Endothelial cell of umbilical vein (primary cell): ENCODE measurements around the gene TREML4. TPM values are rescaled to one million over a fixed set of nuclear protein-coding genes. Genes with fewer than 3 reads are reported as not detected.

ENCODE experiments used
- BruUV-seq: library from RNA; stranded (reverse); fragments of 400-500 nt; replicated peaks from 2 replicates; lab custom pipeline; 2021; lab: Mats Ljungman, UMichigan
- CTCF ChIA-PET: fragments of 300-600, 350-600 bp; sonication (Branson Sonifier 250); formaldehyde crosslinking; loops from one replicate; lab custom pipeline; 2021; ENCODE audit warnings: antibody characterized with exemption, inconsistent platforms; lab: Charles Lee
- POLR2A ChIA-PET: fragments of 300-600, 350-600 bp; sonication (Branson Sonifier 250); formaldehyde crosslinking; loops from one replicate; lab custom pipeline; 2021; ENCODE audit warnings: antibody characterized with exemption, inconsistent platforms; lab: Charles Lee
- DNase-seq: peaks from one replicate; pipeline ENCODE4 v3.0.0-alpha.2; 2011; ENCODE audit warnings: low read depth, low spot score
- FAIRE-seq: peaks from 2 replicates; lab custom pipeline; 2011; peaks lifted over from hg19 to GRCh38; lab: Jason Lieb, UNC
- H2AFZ ChIP-seq: 2 replicates; pipeline ENCODE4 v1.6.0; 2012; ENCODE audit warnings: low read depth, low read length, control low read depth, inconsistent platforms
- H3K27ac ChIP-seq: 2 replicates; pipeline ENCODE4 v1.5.1; 2011; ENCODE audit warnings: low read depth, mild to moderate bottlenecking, control low read depth, low read length, moderate library complexity; ENCODE audit not compliant: insufficient read depth
- H3K27me3 ChIP-seq, 2 experiments: 2 replicates each; pipeline versions ENCODE4 v1.6.0 to v1.6.1; 2011; ENCODE audit warnings: low read length in 2 of 2, mixed read lengths in 1 of 2; ENCODE audit not compliant: control insufficient read depth in 2 of 2, insufficient read depth in 2 of 2
- H3K36me3 ChIP-seq, 2 experiments: 2 replicates in 1 of 2; 3 replicates in 1 of 2; pipeline ENCODE4 v1.5.1; 2011; ENCODE audit warnings: low read length in 2 of 2, mild to moderate bottlenecking in 1 of 2, moderate library complexity in 1 of 2; ENCODE audit not compliant: control insufficient read depth in 2 of 2, insufficient read depth in 2 of 2; ENCODE audit errors: extremely low read depth in 1 of 2
- H3K4me1 ChIP-seq: 3 replicates; pipeline ENCODE4 v1.5.1; 2011; ENCODE audit warnings: mild to moderate bottlenecking, low read length; ENCODE audit not compliant: control insufficient read depth, insufficient read depth; ENCODE audit errors: extremely low read depth
- H3K4me2 ChIP-seq: 2 replicates; pipeline ENCODE4 v1.6.1; 2011; ENCODE audit warnings: low read length, control low read depth, mixed read lengths; ENCODE audit not compliant: insufficient read depth
- H3K4me3 ChIP-seq, 3 experiments: fragments of 200-600 bp in 1 of 3; sonication (generic), shearing (Covaris generic) in 1 of 3; replicated peaks in 1 of 3; 2 replicates each; pipeline ENCODE4 v1.5.1; 2011 to 2016; ENCODE audit warnings: control low read depth in 3 of 3, low read length in 3 of 3, mild to moderate bottlenecking in 2 of 3, inconsistent platforms in 1 of 3, low read depth in 1 of 3, moderate library complexity in 1 of 3; ENCODE audit not compliant: insufficient read depth in 1 of 3
- H3K79me2 ChIP-seq: 2 replicates; pipeline ENCODE4 v1.6.0; 2012; ENCODE audit warnings: low read length, inconsistent platforms; ENCODE audit not compliant: control insufficient read depth, insufficient read depth
- H3K9ac ChIP-seq: replicated peaks from 2 replicates; pipeline ENCODE3; 2011; ENCODE audit warnings: low read length, control low read depth; ENCODE audit not compliant: insufficient read depth; ENCODE audit errors: extremely low read depth
- H3K9me1 ChIP-seq: replicated peaks from 3 replicates; pipeline ENCODE4 v1.6.0; 2011; ENCODE audit warnings: mild to moderate bottlenecking, low read length; ENCODE audit not compliant: control insufficient read depth, insufficient read depth; ENCODE audit errors: extremely low read depth
- H3K9me3 ChIP-seq: replicated peaks from 2 replicates; pipeline ENCODE4 v1.5.1; 2012; ENCODE audit warnings: low read length, inconsistent platforms; ENCODE audit not compliant: control insufficient read depth, insufficient read depth
- H4K20me1 ChIP-seq: replicated peaks from 2 replicates; pipeline ENCODE3; 2011; ENCODE audit warnings: mild to moderate bottlenecking, low read length; ENCODE audit not compliant: control insufficient read depth, insufficient read depth; ENCODE audit errors: extremely low read depth
- EZH2 ChIP-seq: IDR thresholded peaks from 2 replicates; pipeline ENCODE4 v1.6.1; 2012; ENCODE audit warnings: borderline replicate concordance, low read depth, mild to moderate bottlenecking, moderate library complexity, low read length, inconsistent platforms; ENCODE audit not compliant: severe bottlenecking
- FOS ChIP-seq: IDR thresholded peaks from 2 replicates; pipeline ENCODE4 v1.6.1; 2011; ENCODE audit warnings: mild to moderate bottlenecking, low read length, moderate library complexity, borderline replicate concordance; ENCODE audit not compliant: insufficient read depth
- GATA2 ChIP-seq: IDR thresholded peaks from 2 replicates; pipeline ENCODE4 v1.7.0; 2011; ENCODE audit warnings: low read depth, mild to moderate bottlenecking, moderate library complexity, mixed read lengths, low read length; ENCODE audit not compliant: insufficient read length, insufficient read depth
- JUN ChIP-seq: IDR thresholded peaks from 2 replicates; pipeline ENCODE4 v1.6.1; 2011; ENCODE audit warnings: borderline replicate concordance, low read depth; ENCODE audit not compliant: insufficient read length, insufficient read depth
- MYC ChIP-seq: IDR thresholded peaks from one replicate; pipeline ENCODE4 v1.6.1; 2011; ENCODE audit warnings: mild to moderate bottlenecking, low read depth, low read length
- POLR2A ChIP-seq: IDR thresholded peaks from 2 replicates; pipeline ENCODE4 v1.6.1; 2012; ENCODE audit warnings: low read depth, mild to moderate bottlenecking, control low read depth, low read length
- POLR2AphosphoS5 ChIP-seq: IDR thresholded peaks from 2 replicates; pipeline ENCODE4 v1.6.1; 2012; ENCODE audit warnings: low read depth, mild to moderate bottlenecking, control low read depth, low read length, moderate library complexity; ENCODE audit not compliant: insufficient read depth
- dilution Hi-C: fragments of 300-500 bp; cut with MboI; formaldehyde crosslinking; loops from one replicate; pipeline ENCODE4 v1.15.0; 2019; ENCODE audit warnings: low sequenced_read_pairs; ENCODE audit not compliant: extremely low pct_ligation_motif_present
- intact Hi-C: fragments of 100-400 bp; cut with micrococcal nuclease; formaldehyde crosslinking; loops from one replicate; pipeline ENCODE4 v1.10.0; 2022
- polyA plus RNA-seq, 4 experiments: library from polyadenylated mRNA; depleted of rRNA in 3 of 4; stranded (reverse) in 3 of 4; unstranded in 1 of 4; fragments of >200 nt; gene quantifications; 2 replicates each; pipeline versions ENCODE4 v1.2.1 to v1.2.3, GENCODE V29; 2011 to 2012; ENCODE audit warnings: missing spikeins in 1 of 4
- small RNA-seq: library from RNA; depleted of rRNA; stranded (forward); fragments of <200 nt; gene quantifications from one replicate; pipeline ENCODE3, GENCODE V24; 2012; ENCODE audit warnings: low replicate concordance, low read depth; ENCODE audit not compliant: insufficient read depth, insufficient read length
- total RNA-seq: library from RNA; stranded (reverse); gene quantifications from 2 replicates; pipeline ENCODE4 v1.2.3, GENCODE V29; 2021
- TF ChIP-seq, protein P1 (sequence below), 2 donors: IDR thresholded peaks; 1 replicate in 1 of 2; 2 replicates in 1 of 2; pipeline ENCODE4 v1.5.1; 2011; ENCODE audit warnings: low read length in 2 of 2, mild to moderate bottlenecking in 2 of 2, moderate library complexity in 2 of 2, control low read depth in 1 of 2, inconsistent platforms in 1 of 2, low read depth in 1 of 2; ENCODE audit not compliant: insufficient read depth in 1 of 2; ENCODE audit errors: extremely low read depth in 1 of 2
- TF ChIP-seq, protein P2 (sequence below): IDR thresholded peaks from 2 replicates; pipeline ENCODE4 v1.6.1; 2011; ENCODE audit not compliant: insufficient read depth, insufficient read length

TREML4 gene
- total and polyA plus RNA-seq, 2 donors (not counting 3 experiments of a cell fraction or from before 2014, with no cell fraction given), result not detected

DNA sequence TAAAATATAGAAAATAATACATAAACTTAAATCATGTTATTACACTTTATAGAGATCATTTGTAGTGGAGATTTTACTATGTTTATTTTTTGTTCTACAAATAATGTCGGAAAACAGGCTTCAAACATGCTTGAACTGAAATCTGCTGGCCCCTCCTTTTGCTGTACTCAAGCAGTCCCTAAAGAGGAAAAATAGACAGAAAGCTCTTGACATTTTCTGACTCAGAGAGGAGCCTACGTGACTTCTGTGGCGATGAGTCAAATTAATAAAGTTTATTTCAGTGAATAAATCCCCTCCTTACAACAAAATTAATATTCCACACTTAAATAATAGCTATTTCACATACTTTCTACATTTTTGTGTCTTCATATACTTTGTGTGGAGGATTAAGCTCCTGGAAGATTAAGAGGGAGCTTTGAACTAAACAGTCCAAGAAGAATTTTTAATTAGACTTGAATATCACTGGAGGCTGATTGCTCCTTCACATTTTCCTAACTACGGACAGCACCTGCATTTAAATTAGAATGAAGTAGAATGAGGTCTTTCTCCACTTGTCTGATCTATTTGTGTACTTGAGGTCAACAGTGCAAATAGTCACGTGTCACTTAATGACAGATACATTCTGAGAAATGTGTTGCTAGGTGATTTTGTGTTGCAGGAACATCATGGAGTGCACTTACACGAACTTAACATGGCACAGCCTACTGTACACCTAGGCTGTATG lies 60.0 kb downstream of the TREML4 start:
- CTCF ChIA-PET, result interaction anchor here (1.0 kb wide), 1 partner anchor 10 kb away, joined by 4 read pairs; no protein-coding TSS in a partner anchor
- Histone ChIP-seq H3K9ac (no peak overlapping the region), H3K9me1 (no peaks in the 10 kb centered on the region), H3K36me3 (no peaks in the 10 kb centered on the region), H4K20me1 (no peaks in the 10 kb centered on the region), H2AFZ (no peak overlapping the region), H3K27ac (no peak overlapping the region), H3K4me2 (no peak overlapping the region), H3K27me3 (peaks cover 3 to 7% of the 10 kb centered on the region in 2 experiments), H3K79me2 (no peaks in the 10 kb centered on the region), H3K9me3 (no peaks in the 10 kb centered on the region), H3K4me1 (no peaks in the 10 kb centered on the region), H3K4me3 (no peak overlapping the region)
- FAIRE-seq (no peak), DNase-seq (no peak)
- dilution Hi-C loops, result no loop called here
- BruUV-seq, result no TSS peak
- intact Hi-C loops, result no loop called here
- TF ChIP-seq EZH2, result no peak
- TF ChIP-seq, protein P1, sequence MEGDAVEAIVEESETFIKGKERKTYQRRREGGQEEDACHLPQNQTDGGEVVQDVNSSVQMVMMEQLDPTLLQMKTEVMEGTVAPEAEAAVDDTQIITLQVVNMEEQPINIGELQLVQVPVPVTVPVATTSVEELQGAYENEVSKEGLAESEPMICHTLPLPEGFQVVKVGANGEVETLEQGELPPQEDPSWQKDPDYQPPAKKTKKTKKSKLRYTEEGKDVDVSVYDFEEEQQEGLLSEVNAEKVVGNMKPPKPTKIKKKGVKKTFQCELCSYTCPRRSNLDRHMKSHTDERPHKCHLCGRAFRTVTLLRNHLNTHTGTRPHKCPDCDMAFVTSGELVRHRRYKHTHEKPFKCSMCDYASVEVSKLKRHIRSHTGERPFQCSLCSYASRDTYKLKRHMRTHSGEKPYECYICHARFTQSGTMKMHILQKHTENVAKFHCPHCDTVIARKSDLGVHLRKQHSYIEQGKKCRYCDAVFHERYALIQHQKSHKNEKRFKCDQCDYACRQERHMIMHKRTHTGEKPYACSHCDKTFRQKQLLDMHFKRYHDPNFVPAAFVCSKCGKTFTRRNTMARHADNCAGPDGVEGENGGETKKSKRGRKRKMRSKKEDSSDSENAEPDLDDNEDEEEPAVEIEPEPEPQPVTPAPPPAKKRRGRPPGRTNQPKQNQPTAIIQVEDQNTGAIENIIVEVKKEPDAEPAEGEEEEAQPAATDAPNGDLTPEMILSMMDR (IDR thresholded peaks at IDR 0.05; ENCODE audit: extremely low read depth in 1 of 2, insufficient read depth in 1 of 2, low read depth in 1 of 2, low read length in 2 of 2), result no peak
- TF ChIP-seq FOS, result no peak
- TF ChIP-seq POLR2A, result no peak
- TF ChIP-seq POLR2AphosphoS5, result no peak
- TF ChIP-seq GATA2, result no peak
- no peak for TF ChIP-seq MYC
- TF ChIP-seq JUN, result no peak
- TF ChIP-seq, protein P2, sequence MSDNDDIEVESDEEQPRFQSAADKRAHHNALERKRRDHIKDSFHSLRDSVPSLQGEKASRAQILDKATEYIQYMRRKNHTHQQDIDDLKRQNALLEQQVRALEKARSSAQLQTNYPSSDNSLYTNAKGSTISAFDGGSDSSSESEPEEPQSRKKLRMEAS, result no peak
- POLR2A ChIA-PET, result no interaction called here

Small RNA genes lying within 50 kb of the gene (small RNA-seq; reads per million reads assigned to genes)
- gene AL391903.2 (not detected), gene AL391903.3 (not detected), gene RNA5SP207 (not detected)

Other genes with a start within 250 kb of the TREML4 start
- 0.20 and 0.32 TPM in 2 replicates for gene UNC5CL, start 189.1 kb upstream of the TREML4 start, total RNA-seq
- 0.11 and 0.14 TPM in 2 replicates for gene UNC5CL, start 189.1 kb upstream of the TREML4 start, polyA plus RNA-seq
- not detected in 2 replicates for gene TSPO2, start 185.9 kb upstream of the TREML4 start, total RNA-seq
- not detected in 2 replicates for gene TSPO2, start 185.9 kb upstream of the TREML4 start, polyA plus RNA-seq
- not detected in 2 replicates for gene APOBEC2, start 175.1 kb upstream of the TREML4 start, total RNA-seq
- gene APOBEC2, start 175.1 kb upstream of the TREML4 start, polyA plus RNA-seq, result not detected in 2 replicates
- gene OARD1, start 156.0 kb upstream of the TREML4 start, total RNA-seq, result 11.1 and 13.0 TPM in 2 replicates
- 3.5 and 5.2 TPM in 2 replicates for gene OARD1, start 156.0 kb upstream of the TREML4 start, polyA plus RNA-seq
- 29.0 and 30.9 TPM in 2 replicates for gene NFYA, start 155.4 kb upstream of the TREML4 start, total RNA-seq
- 12.2 and 13.1 TPM in 2 replicates for gene NFYA, start 155.4 kb upstream of the TREML4 start, polyA plus RNA-seq
- not detected in 2 replicates for gene TREML1, start 74.0 kb upstream of the TREML4 start, total RNA-seq
- gene TREML1, start 74.0 kb upstream of the TREML4 start, polyA plus RNA-seq, result not detected in 2 replicates
- not detected in 2 replicates for gene TREM2, start 65.2 kb upstream of the TREML4 start, total RNA-seq
- gene TREM2, start 65.2 kb upstream of the TREML4 start, polyA plus RNA-seq, result not detected in 2 replicates
- not detected in 2 replicates for gene TREML2, start 27.2 kb upstream of the TREML4 start, total RNA-seq
- gene TREML2, start 27.2 kb upstream of the TREML4 start, polyA plus RNA-seq, result not detected in 2 replicates
- not detected in 2 replicates for gene TREM1, start 58.3 kb downstream of the TREML4 start, total RNA-seq
- not detected in 2 replicates for gene TREM1, start 58.3 kb downstream of the TREML4 start, polyA plus RNA-seq
- not detected in 2 replicates for gene NCR2, start 107.3 kb downstream of the TREML4 start, total RNA-seq
- gene NCR2, start 107.3 kb downstream of the TREML4 start, polyA plus RNA-seq, result not detected in 2 replicates